Measurements from ENCODE around the gene PRKACB. TPM values are rescaled to one million over a fixed set of nuclear protein-coding genes. Genes with fewer than 3 reads are reported as not detected.
A peak's percentile ranks its signal among the peaks of the same experiment; 100 is the strongest.

The PRKACB gene
- total RNA-seq, 1 experiment from 2014 or later, result 3.4 TPM

GRCh38 chr1:84271441-84272151 lies 127.5 kb downstream of the PRKACB start:
- BruUV-seq (replicated peaks), result TSS peak; percentile 60
- DNase-seq, result peak; percentile 11 to 36
- Histone ChIP-seq H3K4me3 (ENCODE audit: low read depth, low read length) (no peak overlapping the region), H3K4me1 (peaks cover 37% of the 10 kb centered on the region), H3K27me3 (replicated peaks; ENCODE audit: control insufficient read depth, insufficient read depth, low read length) (no peaks in the 10 kb centered on the region), H3K36me3 (ENCODE audit: control insufficient read depth, insufficient read depth, low read length) (no peaks in the 10 kb centered on the region), H3K9me3 (no peaks in the 10 kb centered on the region)
- ChIA-PET CTCF (no interaction called here), POLR2A (no interaction called here)
- intact Hi-C loops (cut with micrococcal nuclease; ENCODE audit: unreplicated experiment), result loop anchor here (1.0 to 10.0 kb wide), 2 partner anchors 27 to 163 kb away; no protein-coding TSS in a partner anchor
- peaks cover 9% of the 10 kb centered on the region for H3K9me3 Mint-ChIP-seq (ENCODE audit: unreplicated experiment)
- H3K36me3 Mint-ChIP-seq (ENCODE audit: insufficient read depth, unreplicated experiment), result peaks cover 7% of the 10 kb centered on the region
- TF ChIP-seq, protein P1, sequence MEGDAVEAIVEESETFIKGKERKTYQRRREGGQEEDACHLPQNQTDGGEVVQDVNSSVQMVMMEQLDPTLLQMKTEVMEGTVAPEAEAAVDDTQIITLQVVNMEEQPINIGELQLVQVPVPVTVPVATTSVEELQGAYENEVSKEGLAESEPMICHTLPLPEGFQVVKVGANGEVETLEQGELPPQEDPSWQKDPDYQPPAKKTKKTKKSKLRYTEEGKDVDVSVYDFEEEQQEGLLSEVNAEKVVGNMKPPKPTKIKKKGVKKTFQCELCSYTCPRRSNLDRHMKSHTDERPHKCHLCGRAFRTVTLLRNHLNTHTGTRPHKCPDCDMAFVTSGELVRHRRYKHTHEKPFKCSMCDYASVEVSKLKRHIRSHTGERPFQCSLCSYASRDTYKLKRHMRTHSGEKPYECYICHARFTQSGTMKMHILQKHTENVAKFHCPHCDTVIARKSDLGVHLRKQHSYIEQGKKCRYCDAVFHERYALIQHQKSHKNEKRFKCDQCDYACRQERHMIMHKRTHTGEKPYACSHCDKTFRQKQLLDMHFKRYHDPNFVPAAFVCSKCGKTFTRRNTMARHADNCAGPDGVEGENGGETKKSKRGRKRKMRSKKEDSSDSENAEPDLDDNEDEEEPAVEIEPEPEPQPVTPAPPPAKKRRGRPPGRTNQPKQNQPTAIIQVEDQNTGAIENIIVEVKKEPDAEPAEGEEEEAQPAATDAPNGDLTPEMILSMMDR (IDR thresholded peaks at IDR 0.05; ENCODE audit: insufficient read depth in 1 of 2, low read depth in 1 of 2, low read length in 1 of 2, severe bottlenecking in 1 of 2, unreplicated experiment in 1 of 2), result no peak
- peak overlapping the region; percentile 92 for H3K27ac Mint-ChIP-seq (ENCODE audit: unreplicated experiment)
- H3K4me1 Mint-ChIP-seq (ENCODE audit: low read depth, unreplicated experiment), result peaks cover 36% of the 10 kb centered on the region
- no peaks in the 10 kb centered on the region for H3K27me3 Mint-ChIP-seq (ENCODE audit: insufficient read depth, unreplicated experiment)
- H3K4me3 Mint-ChIP-seq (ENCODE audit: unreplicated experiment), result peak overlapping the region; percentile 51

DNA sequence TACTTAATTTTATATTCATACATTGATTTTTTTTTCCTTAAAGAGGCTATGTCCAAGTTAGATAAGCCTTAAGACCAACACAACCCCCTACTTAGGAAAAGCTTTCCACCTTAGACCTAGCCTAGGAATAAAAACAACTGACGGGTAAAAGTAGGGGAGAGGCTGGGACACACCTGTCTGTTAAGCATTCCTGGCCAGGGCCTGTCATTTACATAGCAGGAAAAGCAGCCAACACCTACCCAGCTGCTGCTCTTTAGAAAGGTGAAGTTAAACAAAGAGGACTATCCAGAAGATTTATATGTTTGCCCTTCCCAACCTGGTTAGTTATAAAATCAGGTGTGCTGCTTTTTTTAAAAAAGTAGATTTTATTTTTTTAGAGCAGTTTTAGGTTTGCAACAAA lies 128.3 kb downstream of the PRKACB start:
- Mint-ChIP-seq H3K27ac (ENCODE audit: unreplicated experiment) (peak overlapping the region; percentile 76), H3K9me3 (ENCODE audit: unreplicated experiment) (peaks cover 9% of the 10 kb centered on the region), H3K27me3 (ENCODE audit: insufficient read depth, unreplicated experiment) (no peaks in the 10 kb centered on the region), H3K4me3 (ENCODE audit: unreplicated experiment) (no peak overlapping the region), H3K36me3 (ENCODE audit: insufficient read depth, unreplicated experiment) (peaks cover 7% of the 10 kb centered on the region), H3K4me1 (ENCODE audit: low read depth, unreplicated experiment) (peaks cover 30% of the 10 kb centered on the region)
- intact Hi-C loops (cut with micrococcal nuclease; ENCODE audit: unreplicated experiment), result loop anchor here (1.0 to 10.0 kb wide), 2 partner anchors 26 to 162 kb away; no protein-coding TSS in a partner anchor
- Histone ChIP-seq H3K36me3 (ENCODE audit: control insufficient read depth, insufficient read depth, low read length) (no peaks in the 10 kb centered on the region), H3K27me3 (replicated peaks; ENCODE audit: control insufficient read depth, insufficient read depth, low read length) (no peaks in the 10 kb centered on the region), H3K9me3 (no peaks in the 10 kb centered on the region), H3K4me1 (peaks cover 37% of the 10 kb centered on the region), H3K4me3 (ENCODE audit: low read depth, low read length) (no peak overlapping the region)
- TF ChIP-seq, protein P1 (IDR thresholded peaks at IDR 0.05; ENCODE audit: insufficient read depth in 1 of 2, low read depth in 1 of 2, low read length in 1 of 2, severe bottlenecking in 1 of 2, unreplicated experiment in 1 of 2), result no peak
- ChIA-PET CTCF (no interaction called here), POLR2A (no interaction called here)
- peak; percentile 56 to 80 for DNase-seq
- BruUV-seq (replicated peaks), result no TSS peak

DNA sequence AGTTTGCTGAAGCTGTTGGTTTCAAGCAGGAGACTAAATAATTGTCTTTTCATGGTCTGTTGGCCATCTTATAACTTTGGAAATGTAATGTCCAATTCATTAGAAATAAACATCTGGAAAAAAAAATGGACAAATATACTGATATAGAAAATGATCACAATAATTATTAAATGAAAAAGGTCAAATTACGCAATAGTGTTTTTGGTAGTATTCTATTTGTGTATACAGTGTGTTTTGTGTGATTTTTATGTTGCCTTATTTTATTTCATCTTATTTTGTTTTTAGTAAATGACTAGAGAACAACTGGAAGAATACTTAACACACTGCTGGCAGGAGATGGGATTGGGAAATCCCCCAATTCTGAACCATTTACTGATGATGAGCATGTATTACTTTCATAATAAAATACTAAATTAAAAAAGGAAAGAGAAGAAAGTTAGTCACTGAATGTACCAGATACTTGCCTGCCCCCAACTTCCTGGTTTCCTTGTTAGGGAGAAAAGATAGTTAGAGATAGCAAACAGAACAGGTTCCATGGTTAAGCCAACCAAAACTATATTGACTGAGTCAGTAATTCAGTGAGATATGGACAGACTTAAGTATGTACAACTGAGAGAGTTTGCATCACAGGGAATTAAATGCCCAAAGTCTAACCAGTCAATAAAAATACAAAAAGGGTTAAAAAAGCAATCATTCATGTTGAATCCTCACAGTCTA lies 133.4 kb downstream of the PRKACB start:
- peaks cover 18% of the 10 kb centered on the region for H3K9me3 Mint-ChIP-seq (ENCODE audit: unreplicated experiment)
- Histone ChIP-seq H3K9me3 (no peaks in the 10 kb centered on the region), H3K4me1 (peaks cover 28% of the 10 kb centered on the region), H3K36me3 (ENCODE audit: control insufficient read depth, insufficient read depth, low read length) (no peaks in the 10 kb centered on the region), H3K27me3 (replicated peaks; ENCODE audit: control insufficient read depth, insufficient read depth, low read length) (no peaks in the 10 kb centered on the region), H3K4me3 (ENCODE audit: low read depth, low read length) (no peak overlapping the region)
- intact Hi-C loops (cut with micrococcal nuclease; ENCODE audit: unreplicated experiment), result loop anchor here (10.0 kb wide), 1 partner anchor 157 kb away; no protein-coding TSS in a partner anchor
- TF ChIP-seq, protein P1 (IDR thresholded peaks at IDR 0.05; ENCODE audit: insufficient read depth in 1 of 2, low read depth in 1 of 2, low read length in 1 of 2, severe bottlenecking in 1 of 2, unreplicated experiment in 1 of 2), result no peak
- no peaks in the 10 kb centered on the region for H3K27me3 Mint-ChIP-seq (ENCODE audit: insufficient read depth, unreplicated experiment)
- H3K4me1 Mint-ChIP-seq (ENCODE audit: low read depth, unreplicated experiment), result peaks cover 15% of the 10 kb centered on the region
- CTCF ChIA-PET, result no interaction called here
- no peaks in the 10 kb centered on the region for H3K36me3 Mint-ChIP-seq (ENCODE audit: insufficient read depth, unreplicated experiment)
- peak overlapping the region; percentile 51 for H3K27ac Mint-ChIP-seq (ENCODE audit: unreplicated experiment)
- no TSS peak for BruUV-seq (replicated peaks)
- H3K4me3 Mint-ChIP-seq (ENCODE audit: unreplicated experiment), result no peak overlapping the region
- POLR2A ChIA-PET, result no interaction called here
- DNase-seq, result no peak
